Measurements from ENCODE around the gene CCND1.

CCND1 gene

DNA sequence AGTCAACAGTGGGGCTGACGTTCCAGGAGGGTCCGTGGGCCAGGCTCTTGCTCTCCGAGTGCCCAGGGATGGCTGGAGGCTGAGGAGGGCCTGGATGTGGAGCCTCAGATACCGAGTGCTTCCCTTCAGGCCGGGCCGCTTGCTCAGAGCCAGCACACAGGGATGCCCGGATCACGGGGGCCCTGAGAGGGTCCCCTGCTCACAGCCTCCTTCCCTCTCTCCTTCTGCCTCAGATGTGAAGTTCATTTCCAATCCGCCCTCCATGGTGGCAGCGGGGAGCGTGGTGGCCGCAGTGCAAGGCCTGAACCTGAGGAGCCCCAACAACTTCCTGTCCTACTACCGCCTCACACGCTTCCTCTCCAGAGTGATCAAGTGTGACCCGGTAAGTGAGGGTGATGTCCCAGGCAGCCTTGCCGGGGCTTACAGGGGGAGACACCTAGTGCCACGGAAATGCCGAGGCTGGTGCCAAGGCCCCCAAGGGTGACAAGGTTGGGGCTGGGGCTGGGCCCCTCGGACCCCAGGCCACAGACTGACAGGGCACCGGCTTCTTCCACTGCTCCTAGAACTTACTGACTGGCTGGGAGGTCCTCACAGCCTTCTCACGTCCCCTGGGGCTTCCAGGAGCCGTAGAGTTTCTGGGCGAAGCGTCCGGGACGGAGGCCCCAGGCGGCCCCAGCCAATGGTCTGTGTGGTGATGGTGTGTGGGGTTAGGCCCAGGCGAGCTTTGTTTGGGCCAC lies 7.0 kb downstream of the CCND1 start:
- no peak overlapping the region for H3K4me3 ChIP-seq (ENCODE audit: control insufficient read depth, low read depth, low read length)
- TF ChIP-seq, protein P1, sequence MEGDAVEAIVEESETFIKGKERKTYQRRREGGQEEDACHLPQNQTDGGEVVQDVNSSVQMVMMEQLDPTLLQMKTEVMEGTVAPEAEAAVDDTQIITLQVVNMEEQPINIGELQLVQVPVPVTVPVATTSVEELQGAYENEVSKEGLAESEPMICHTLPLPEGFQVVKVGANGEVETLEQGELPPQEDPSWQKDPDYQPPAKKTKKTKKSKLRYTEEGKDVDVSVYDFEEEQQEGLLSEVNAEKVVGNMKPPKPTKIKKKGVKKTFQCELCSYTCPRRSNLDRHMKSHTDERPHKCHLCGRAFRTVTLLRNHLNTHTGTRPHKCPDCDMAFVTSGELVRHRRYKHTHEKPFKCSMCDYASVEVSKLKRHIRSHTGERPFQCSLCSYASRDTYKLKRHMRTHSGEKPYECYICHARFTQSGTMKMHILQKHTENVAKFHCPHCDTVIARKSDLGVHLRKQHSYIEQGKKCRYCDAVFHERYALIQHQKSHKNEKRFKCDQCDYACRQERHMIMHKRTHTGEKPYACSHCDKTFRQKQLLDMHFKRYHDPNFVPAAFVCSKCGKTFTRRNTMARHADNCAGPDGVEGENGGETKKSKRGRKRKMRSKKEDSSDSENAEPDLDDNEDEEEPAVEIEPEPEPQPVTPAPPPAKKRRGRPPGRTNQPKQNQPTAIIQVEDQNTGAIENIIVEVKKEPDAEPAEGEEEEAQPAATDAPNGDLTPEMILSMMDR (conservative IDR thresholded peaks at IDR 0.05; ENCODE audit: control insufficient read depth, insufficient read depth, low read depth, low read length), result no peak
- no peak for DNase-seq (ENCODE audit: low read depth)

DNA sequence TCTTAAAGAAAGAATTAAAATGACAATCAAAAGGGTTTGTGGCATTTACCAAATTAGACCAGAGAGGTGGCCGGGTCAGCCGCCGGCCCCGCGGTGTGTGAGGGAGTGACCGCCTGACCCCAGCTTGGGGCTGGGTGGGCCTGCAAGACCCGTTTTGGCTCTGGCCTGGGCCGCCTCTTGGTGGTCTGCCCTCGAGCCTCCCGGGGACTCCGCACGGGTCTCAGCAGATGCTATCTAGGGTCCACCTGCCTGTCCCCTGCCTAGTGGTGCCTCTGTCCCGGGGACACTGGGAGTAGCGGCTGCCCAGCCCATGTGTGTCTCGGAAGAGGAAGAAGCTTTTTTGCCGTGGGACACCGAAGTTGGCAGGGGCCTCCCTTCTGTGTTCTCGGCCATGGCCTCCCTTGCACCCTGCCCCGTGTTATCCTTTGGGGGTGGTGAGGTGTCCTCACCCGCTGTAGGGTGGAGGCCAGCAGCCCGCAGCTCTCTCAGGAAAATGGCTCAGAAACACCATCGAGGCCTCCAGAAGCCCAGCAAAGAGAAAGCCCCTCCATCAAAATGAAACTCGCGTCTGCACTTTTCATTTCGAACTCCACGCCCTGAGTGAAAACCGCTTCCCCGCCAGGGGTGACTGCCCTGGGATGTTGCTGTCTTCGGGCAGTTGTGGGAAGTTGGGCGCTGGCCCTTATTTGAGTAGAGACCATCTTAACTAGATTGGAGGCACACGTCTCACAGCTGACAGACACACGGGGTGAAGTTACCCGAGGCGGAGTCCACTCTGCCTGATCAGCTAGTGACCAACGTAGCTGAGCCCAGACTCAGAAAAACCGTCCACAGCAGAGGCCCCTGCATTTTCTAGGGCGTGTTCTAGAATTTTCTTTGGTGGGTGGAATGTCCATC lies 8.0 kb downstream of the CCND1 start:
- H3K4me3 ChIP-seq (ENCODE audit: control insufficient read depth, low read depth, low read length), result no peak overlapping the region
- TF ChIP-seq, protein P1 (conservative IDR thresholded peaks at IDR 0.05; ENCODE audit: control insufficient read depth, insufficient read depth, low read depth, low read length), result no peak
- no peak for DNase-seq (ENCODE audit: low read depth)

DNA sequence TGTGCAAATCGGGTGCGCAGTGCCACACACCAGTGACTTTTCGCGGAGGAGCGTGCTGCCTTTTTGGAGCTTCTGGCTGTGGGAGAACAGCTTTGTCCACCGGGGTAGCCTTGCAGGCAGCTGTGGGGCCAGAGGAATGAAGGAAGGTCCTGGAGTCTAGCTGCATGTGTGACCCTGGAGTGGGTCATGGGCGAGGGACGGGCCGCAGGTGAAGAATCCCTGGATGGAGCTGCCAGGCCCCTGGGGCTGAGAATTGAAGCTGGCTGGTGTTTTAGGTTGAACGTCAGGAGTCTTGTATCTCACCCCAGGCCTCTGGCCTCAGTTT lies 8.6 kb downstream of the CCND1 start:
- TF ChIP-seq, protein P1 (conservative IDR thresholded peaks at IDR 0.05; ENCODE audit: control insufficient read depth, insufficient read depth, low read depth, low read length), result no peak
- no peak for DNase-seq (ENCODE audit: low read depth)
- H3K4me3 ChIP-seq (ENCODE audit: control insufficient read depth, low read depth, low read length), result no peak overlapping the region

DNA sequence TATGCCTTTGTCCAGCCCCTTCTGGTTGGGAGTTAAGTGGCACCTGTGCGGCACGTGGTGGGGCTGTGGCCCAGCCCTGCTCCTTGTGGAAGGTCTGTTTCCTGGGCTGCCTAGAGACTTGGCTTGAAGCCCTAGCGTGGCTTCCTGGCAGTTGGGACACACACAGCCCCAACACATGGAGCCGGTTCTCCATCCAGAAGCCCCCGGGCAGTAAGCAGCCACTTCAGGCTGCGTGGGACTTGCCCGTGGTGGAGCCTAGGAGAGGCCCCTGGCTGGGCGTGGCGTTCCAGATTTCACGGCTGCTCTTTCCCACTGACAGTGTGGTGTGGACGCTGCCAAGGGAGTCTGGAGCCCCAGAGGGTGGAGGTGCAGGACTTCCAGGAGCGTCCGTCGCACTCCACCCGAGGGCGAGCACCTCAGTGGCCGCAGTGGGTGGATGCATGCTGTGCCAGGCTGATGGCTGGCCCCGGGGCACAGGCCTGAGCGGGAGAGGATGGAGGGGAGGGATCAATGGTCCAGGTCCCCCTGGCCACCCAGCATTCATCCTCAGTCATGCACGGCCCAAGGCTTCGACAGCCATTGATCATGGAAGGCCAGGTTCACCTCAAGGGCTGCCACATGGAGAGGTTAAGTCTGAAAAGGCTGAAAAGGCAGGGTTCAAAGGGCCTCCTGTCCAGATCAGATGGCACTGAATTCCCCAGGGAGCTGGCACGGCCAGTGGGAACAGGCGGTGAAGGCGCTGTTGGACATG lies 9.3 kb downstream of the CCND1 start:
- no peak overlapping the region for H3K4me3 ChIP-seq (ENCODE audit: control insufficient read depth, low read depth, low read length)
- TF ChIP-seq, protein P1 (conservative IDR thresholded peaks at IDR 0.05; ENCODE audit: control insufficient read depth, insufficient read depth, low read depth, low read length), result no peak
- no peak for DNase-seq (ENCODE audit: low read depth)

DNA sequence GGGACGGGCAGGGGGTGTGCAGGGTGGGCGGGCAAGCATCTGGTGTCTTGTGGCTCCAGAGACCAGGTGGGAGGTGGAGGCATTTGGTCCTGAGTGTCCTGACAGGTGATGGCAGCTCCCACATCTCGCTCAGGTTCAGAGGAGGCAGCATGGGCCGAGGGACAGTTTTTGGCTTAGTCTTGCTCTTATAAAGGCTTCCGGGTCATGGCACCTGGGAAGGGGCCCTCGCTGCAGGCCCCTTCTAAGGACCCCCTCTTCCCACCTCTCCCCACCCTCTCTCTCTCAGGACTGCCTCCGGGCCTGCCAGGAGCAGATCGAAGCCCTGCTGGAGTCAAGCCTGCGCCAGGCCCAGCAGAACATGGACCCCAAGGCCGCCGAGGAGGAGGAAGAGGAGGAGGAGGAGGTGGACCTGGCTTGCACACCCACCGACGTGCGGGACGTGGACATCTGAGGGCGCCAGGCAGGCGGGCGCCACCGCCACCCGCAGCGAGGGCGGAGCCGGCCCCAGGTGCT lies 9.9 kb downstream of the CCND1 start:
- no peak for DNase-seq (ENCODE audit: low read depth)
- TF ChIP-seq, protein P1 (conservative IDR thresholded peaks at IDR 0.05; ENCODE audit: control insufficient read depth, insufficient read depth, low read depth, low read length), result no peak
- H3K4me3 ChIP-seq (ENCODE audit: control insufficient read depth, low read depth, low read length), result no peak overlapping the region

DNA sequence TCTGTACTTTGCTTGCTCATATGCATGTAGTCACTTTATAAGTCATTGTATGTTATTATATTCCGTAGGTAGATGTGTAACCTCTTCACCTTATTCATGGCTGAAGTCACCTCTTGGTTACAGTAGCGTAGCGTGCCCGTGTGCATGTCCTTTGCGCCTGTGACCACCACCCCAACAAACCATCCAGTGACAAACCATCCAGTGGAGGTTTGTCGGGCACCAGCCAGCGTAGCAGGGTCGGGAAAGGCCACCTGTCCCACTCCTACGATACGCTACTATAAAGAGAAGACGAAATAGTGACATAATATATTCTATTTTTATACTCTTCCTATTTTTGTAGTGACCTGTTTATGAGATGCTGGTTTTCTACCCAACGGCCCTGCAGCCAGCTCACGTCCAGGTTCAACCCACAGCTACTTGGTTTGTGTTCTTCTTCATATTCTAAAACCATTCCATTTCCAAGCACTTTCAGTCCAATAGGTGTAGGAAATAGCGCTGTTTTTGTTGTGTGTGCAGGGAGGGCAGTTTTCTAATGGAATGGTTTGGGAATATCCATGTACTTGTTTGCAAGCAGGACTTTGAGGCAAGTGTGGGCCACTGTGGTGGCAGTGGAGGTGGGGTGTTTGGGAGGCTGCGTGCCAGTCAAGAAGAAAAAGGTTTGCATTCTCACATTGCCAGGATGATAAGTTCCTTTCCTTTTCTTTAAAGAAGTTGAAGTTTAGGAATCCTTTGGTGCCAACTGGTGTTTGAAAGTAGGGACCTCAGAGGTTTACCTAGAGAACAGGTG lies 11.1 kb downstream of the CCND1 start:
- no peak overlapping the region for H3K4me3 ChIP-seq (ENCODE audit: control insufficient read depth, low read depth, low read length)
- TF ChIP-seq, protein P1 (conservative IDR thresholded peaks at IDR 0.05; ENCODE audit: control insufficient read depth, insufficient read depth, low read depth, low read length), result no peak
- no peak for DNase-seq (ENCODE audit: low read depth)
